K562 (cell line): ENCODE data around the gene LIFR. TPM values are rescaled to one million over a fixed set of nuclear protein-coding genes. Genes with fewer than 3 reads are reported as not detected.

Source experiments
- CC2D1A ChIP-seq: fragments of 450-650 bp; IDR thresholded peaks from 2 replicates; pipeline ENCODE4 v1.6.1; 2017; ENCODE audit warnings: mild to moderate bottlenecking
- CTCF ChIP-seq, 3 experiments: IDR thresholded peaks in 2 of 3; conservative IDR thresholded peaks in 1 of 3; 2 replicates each; pipeline ENCODE4 v1.5.1; 2011 to 2012; ENCODE audit warnings: low read length in 3 of 3, mild to moderate bottlenecking in 3 of 3, control low read depth in 2 of 3, improper control_type of control experiment in 1 of 3, inconsistent platforms in 1 of 3, low read depth in 1 of 3, mixed read lengths in 1 of 3, moderate library complexity in 1 of 3; ENCODE audit not compliant: insufficient read depth in 2 of 3
- CXXC5 ChIP-seq: fragments of 250-450 bp; sonication (Bioruptor Pico); IDR thresholded peaks from 2 replicates; pipeline ENCODE4 v1.8.0; 2022; ENCODE audit warnings: inconsistent platforms, mild to moderate bottlenecking, moderate library complexity
- FOXK1 ChIP-seq: sonication (generic); formaldehyde crosslinking; IDR thresholded peaks from 2 replicates; pipeline ENCODE4 v1.8.0; 2022; ENCODE audit warnings: missing genetic modification reagents, mild to moderate bottlenecking, borderline replicate concordance
- HMBOX1 ChIP-seq: sonication (generic); IDR thresholded peaks from 2 replicates; pipeline ENCODE4 v1.6.1; 2016
- KLF13 ChIP-seq: fragments of 450-650 bp; IDR thresholded peaks from 2 replicates; pipeline ENCODE4 v1.6.1; 2016; ENCODE audit warnings: missing genetic modification characterization, low read depth, mild to moderate bottlenecking, missing compliant biosample characterization, moderate library complexity, borderline replicate concordance
- PRMT5 ChIP-seq: sonication (generic); formaldehyde crosslinking; IDR thresholded peaks from 2 replicates; pipeline ENCODE4 v1.5.0; 2020; ENCODE audit warnings: missing genetic modification reagents
- RAD21 ChIP-seq, 2 experiments: fragments of 250-450 bp in 1 of 2; fragments of 450-650 bp in 1 of 2; sonication (Bioruptor Pico) in 1 of 2; formaldehyde crosslinking in 1 of 2; IDR thresholded peaks in 1 of 2; conservative IDR thresholded peaks in 1 of 2; 2 replicates each; pipeline versions ENCODE4 v1.4.0 to v1.8.0; 2020 to 2022; ENCODE audit warnings: mild to moderate bottlenecking in 2 of 2, moderate library complexity in 1 of 2
- RCOR1 ChIP-seq, 2 experiments: IDR thresholded peaks; 2 replicates each; pipeline ENCODE4 v1.6.1; 2012; ENCODE audit warnings: low read depth in 2 of 2, low read length in 2 of 2, borderline replicate concordance in 1 of 2, improper control_type of control experiment in 1 of 2
- SMAD2 ChIP-seq: fragments of 150-350 bp; IDR thresholded peaks from 2 replicates; pipeline ENCODE4 v1.6.1; 2014; ENCODE audit warnings: low read depth, mild to moderate bottlenecking, low read length
- SMC3 ChIP-seq: conservative IDR thresholded peaks from 2 replicates; pipeline ENCODE4 v1.6.1; 2011; ENCODE audit warnings: low read depth, low read length, improper control_type of control experiment; ENCODE audit not compliant: insufficient read depth
- TBP ChIP-seq: optimal IDR thresholded peaks from 2 replicates; pipeline ENCODE3; 2011; ENCODE audit warnings: low read depth, low read length, improper control_type of control experiment
- TEAD2 ChIP-seq: fragments of 450-650 bp; IDR thresholded peaks from 2 replicates; pipeline ENCODE4 v1.6.1; 2016; ENCODE audit warnings: missing genetic modification characterization, control low read depth, missing compliant biosample characterization
- TOE1 ChIP-seq, 2 experiments: fragments of 450-650 bp in 1 of 2; sonication (generic) in 1 of 2; formaldehyde crosslinking in 1 of 2; IDR thresholded peaks; 2 replicates each; pipeline versions ENCODE4 v1.7.1 to v1.8.0; 2016 to 2022; ENCODE audit warnings: borderline replicate concordance in 2 of 2, mild to moderate bottlenecking in 2 of 2, antibody characterized with exemption in 1 of 2, inconsistent platforms in 1 of 2, low read depth in 1 of 2, missing genetic modification reagents in 1 of 2, moderate library complexity in 1 of 2
- TRIM25 ChIP-seq: fragments of 450-650 bp; IDR thresholded peaks from 2 replicates; pipeline ENCODE4 v1.7.0; 2016; ENCODE audit warnings: borderline replicate concordance
- XRCC5 ChIP-seq: fragments of 200-400 bp; formaldehyde crosslinking; IDR thresholded peaks from 2 replicates; pipeline ENCODE4 v1.6.1; 2017; ENCODE audit warnings: low read depth, mild to moderate bottlenecking, low read length
- ZFP36 ChIP-seq: fragments of 150-350 bp; IDR thresholded peaks from 2 replicates; pipeline ENCODE4 v1.6.1; 2018; ENCODE audit warnings: low read length, low read depth; ENCODE audit not compliant: partially characterized antibody
- ZNF143 ChIP-seq: sonication (generic); formaldehyde crosslinking; IDR thresholded peaks from 2 replicates; pipeline ENCODE4 v1.9.0; 2022; ENCODE audit warnings: mild to moderate bottlenecking, missing genetic modification reagents
- ZNF224 ChIP-seq: sonication (generic); formaldehyde crosslinking; IDR thresholded peaks from 2 replicates; pipeline ENCODE4 v1.8.0; 2022; ENCODE audit warnings: mild to moderate bottlenecking, missing genetic modification reagents
- ZNF431 ChIP-seq: sonication (generic); formaldehyde crosslinking; IDR thresholded peaks from 2 replicates; pipeline ENCODE4 v1.8.0; 2022; ENCODE audit warnings: mild to moderate bottlenecking, missing genetic modification reagents
- polyA plus RNA-seq, 8 experiments: library from polyadenylated mRNA; depleted of rRNA in 4 of 8; stranded (reverse) in 5 of 8; unstranded in 3 of 8; fragments of >200 nt; fragmentation: Nextera tagmentation in 2 of 8; fragmentation: Illumina TruSeq in 1 of 8; extraction: Ambion mirVana in 2 of 8; extraction: Trizol in 1 of 8; gene quantifications; 2 replicates each; pipeline versions ENCODE4 v1.2.1 to v1.2.3, GENCODE V29; 2011 to 2014; ENCODE audit warnings: inconsistent platforms in 1 of 8, missing spikeins in 1 of 8
- total RNA-seq, 7 experiments: library from RNA; depleted of rRNA in 6 of 7; stranded (reverse); fragments of >200 nt in 6 of 7; fragmentation: Illumina TruSeq in 2 of 7; extraction: Trizol in 2 of 7; gene quantifications; 2 replicates each; pipeline versions ENCODE4 v1.2.1 to v1.2.3, GENCODE V29; 2011 to 2021; ENCODE audit warnings: low replicate concordance in 1 of 7

LIFR gene
- total and polyA plus RNA-seq, 9 of the 15 experiments (the other 6 are each of a cell fraction or from before 2014, with no cell fraction given) = 0.43 to 5.7 (median 3.3) TPM

DNA sequence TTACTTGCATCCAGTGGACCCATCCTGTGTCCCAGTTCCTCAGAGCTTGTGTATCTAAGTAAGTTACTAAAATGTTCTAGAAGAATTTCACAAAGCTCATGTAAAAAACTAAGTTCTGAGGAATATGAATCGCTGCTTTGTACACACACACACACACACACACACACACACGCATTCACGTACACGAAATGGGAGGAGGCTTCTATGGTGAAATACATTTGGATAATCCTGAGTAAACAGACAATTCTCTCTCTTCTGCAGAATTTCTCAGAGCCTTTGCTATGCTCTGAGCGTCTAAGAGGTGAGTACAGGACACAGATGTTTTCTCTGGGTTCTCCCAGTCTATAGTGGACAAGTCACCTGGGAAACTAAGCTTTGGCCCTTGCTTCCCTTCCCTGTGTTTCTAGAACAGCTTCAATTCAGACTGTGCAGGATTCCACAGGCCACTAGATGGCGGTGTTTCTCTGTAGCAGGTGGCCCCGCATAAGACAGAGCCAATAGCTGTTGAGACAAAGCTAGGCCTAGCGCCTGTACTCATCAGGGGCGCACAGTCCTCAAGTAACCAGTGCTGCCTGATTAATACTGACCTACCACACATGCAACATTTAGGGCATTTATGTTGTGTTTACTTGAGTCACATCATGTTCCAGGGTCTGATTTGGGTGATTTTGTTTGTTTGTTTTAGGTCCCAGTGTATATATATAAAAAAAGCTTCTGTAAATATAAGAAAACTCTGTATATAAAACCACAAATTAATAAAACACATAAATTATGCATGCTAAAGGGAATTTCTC lies 114.8 kb downstream of the LIFR start (continued):
- TF ChIP-seq KLF13 (no peak), RCOR1 (IDR thresholded peaks at IDR 0.05; ENCODE audit: borderline replicate concordance in 1 of 2, low read depth in 2 of 2, low read length in 2 of 2) (peak in 1 of 2 experiments; percentile 62; a peak in 1 of 4 replicates), ZFP36 (peak; percentile 33), XRCC5 (peak; percentile 49; the same call in 1 of the 2 replicates), CC2D1A (peak; percentile 64; the same call in 1 of the 2 replicates), ZNF431 (CRISPR knock-in tag) (no peak), PRMT5 (CRISPR knock-in tag) (no peak), TRIM25 (no peak), SMC3 (peak; percentile 98), CXXC5 (CRISPR knock-in tag) (0 out of 2 replicates have a peak, but pooled peaks have one; percentile 15), HMBOX1 (peak; percentile 58; the same call in 1 of the 2 replicates), FOXK1 (CRISPR knock-in tag) (peak; percentile 48; the same call in 1 of the 2 replicates), TEAD2 (tag) (no peak), RAD21 (CRISPR knock-in tag; conservative IDR thresholded peaks at IDR 0.05 in 1 of 2, IDR thresholded peaks at IDR 0.05 in 1 of 2) (peak; percentile 98 to 99), CTCF (IDR thresholded peaks at IDR 0.05 in 2 of 3, conservative IDR thresholded peaks at IDR 0.05 in 1 of 3; ENCODE audit: insufficient read depth in 2 of 3, low read depth in 1 of 3, low read length in 3 of 3) (peak; percentile 96 to 98 (median 98)), TOE1 (IDR thresholded peaks at IDR 0.05; ENCODE audit: borderline replicate concordance) (peak; percentile 40; the same call in 1 of the 2 replicates), TOE1 (CRISPR knock-in tag; IDR thresholded peaks at IDR 0.05; ENCODE audit: borderline replicate concordance, low read depth) (no peak), SMAD2 (no peak), TBP (no peak), ZNF143 (CRISPR knock-in tag) (no peak), ZNF224 (no peak)
